Hepatocyte (in vitro differentiated cells): ENCODE results near the gene C5orf47.

Source experiments
- EZH2 ChIP-seq: fragments of 200-600 bp; sonication (generic); IDR thresholded peaks from 2 replicates; pipeline ENCODE4 v1.6.1; 2016; ENCODE audit warnings: antibody characterized with exemption, mild to moderate bottlenecking, borderline replicate concordance
- EZH2phosphoT487 ChIP-seq: fragments of 200-600 bp; sonication (generic); IDR thresholded peaks from one replicate; pipeline ENCODE4 v1.6.1; 2018; ENCODE audit warnings: antibody characterized with exemption, mild to moderate bottlenecking, low read depth, moderate library complexity; ENCODE audit not compliant: unreplicated experiment, severe bottlenecking
- TF ChIP-seq, protein P1 (sequence below): fragments of 200-600 bp; sonication (generic); IDR thresholded peaks from 2 replicates; pipeline ENCODE4 v1.5.1; 2016; ENCODE audit warnings: antibody characterized with exemption, mild to moderate bottlenecking; ENCODE audit not compliant: poor library complexity

DNA sequence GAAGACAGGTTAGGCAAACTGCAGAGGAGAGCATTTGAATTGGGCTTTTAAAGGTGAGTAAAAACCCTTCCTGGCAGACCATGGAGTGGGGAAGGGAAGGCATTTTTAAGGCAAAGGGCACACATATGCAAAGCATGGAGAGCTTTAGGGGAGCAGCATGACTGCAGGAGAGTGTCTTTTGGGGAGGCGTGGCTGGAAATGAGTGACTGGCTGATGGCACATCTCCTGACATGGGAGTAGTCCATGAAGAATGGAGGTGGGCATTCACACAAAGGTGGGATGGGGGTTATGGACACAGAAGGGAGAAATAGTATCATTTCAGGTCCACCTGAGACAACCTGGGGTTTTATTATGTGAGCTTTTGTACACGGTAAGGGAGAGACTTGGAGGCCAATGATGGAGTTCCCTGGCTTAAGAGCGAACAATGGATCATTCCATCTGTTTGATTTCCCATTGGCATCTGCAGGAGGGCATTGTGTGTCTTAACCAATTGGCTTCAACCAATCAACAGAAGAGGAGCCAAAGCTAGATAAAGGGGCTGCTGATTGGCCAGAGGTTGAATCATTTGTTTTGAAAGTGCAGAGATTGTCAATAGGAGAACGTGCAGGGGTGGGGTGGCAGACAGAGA lies 58.6 kb downstream of the C5orf47 start:
- TF ChIP-seq, protein P1, sequence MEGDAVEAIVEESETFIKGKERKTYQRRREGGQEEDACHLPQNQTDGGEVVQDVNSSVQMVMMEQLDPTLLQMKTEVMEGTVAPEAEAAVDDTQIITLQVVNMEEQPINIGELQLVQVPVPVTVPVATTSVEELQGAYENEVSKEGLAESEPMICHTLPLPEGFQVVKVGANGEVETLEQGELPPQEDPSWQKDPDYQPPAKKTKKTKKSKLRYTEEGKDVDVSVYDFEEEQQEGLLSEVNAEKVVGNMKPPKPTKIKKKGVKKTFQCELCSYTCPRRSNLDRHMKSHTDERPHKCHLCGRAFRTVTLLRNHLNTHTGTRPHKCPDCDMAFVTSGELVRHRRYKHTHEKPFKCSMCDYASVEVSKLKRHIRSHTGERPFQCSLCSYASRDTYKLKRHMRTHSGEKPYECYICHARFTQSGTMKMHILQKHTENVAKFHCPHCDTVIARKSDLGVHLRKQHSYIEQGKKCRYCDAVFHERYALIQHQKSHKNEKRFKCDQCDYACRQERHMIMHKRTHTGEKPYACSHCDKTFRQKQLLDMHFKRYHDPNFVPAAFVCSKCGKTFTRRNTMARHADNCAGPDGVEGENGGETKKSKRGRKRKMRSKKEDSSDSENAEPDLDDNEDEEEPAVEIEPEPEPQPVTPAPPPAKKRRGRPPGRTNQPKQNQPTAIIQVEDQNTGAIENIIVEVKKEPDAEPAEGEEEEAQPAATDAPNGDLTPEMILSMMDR: no peak
- TF ChIP-seq EZH2 (no peak), EZH2phosphoT487 (no peak)
